ENCODE data around the gene DOK3. TPM values are rescaled to one million over a fixed set of nuclear protein-coding genes. Genes with fewer than 3 reads are reported as not detected.

Gene DOK3
- total RNA-seq, 1 experiment from 2014 or later: 16.4 TPM

GRCh38 chr5:177538876-177539275 is 29.2 kb upstream of the DOK3 start:
- no peak overlapping the region for H3K4me3 Mint-ChIP-seq
- no peaks in the 10 kb centered on the region for H3K4me1 Mint-ChIP-seq
- TF ChIP-seq CTCF (conservative IDR thresholded peaks at IDR 0.05): no peak
- H3K14ac ChIP-seq (ENCODE audit: insufficient read depth, low read length): no peak overlapping the region
- no peaks in the 10 kb centered on the region for H3K23me2 ChIP-seq (ENCODE audit: insufficient read length, low read depth, low read length, poor library complexity, severe bottlenecking)
- H4K8ac ChIP-seq (replicated peaks; ENCODE audit: insufficient read length, low read depth, low read length): no peak overlapping the region
- no peak overlapping the region for H4K5ac ChIP-seq (ENCODE audit: insufficient read length, low read depth, low read length)
- H3K9ac ChIP-seq (ENCODE audit: extremely low read depth, insufficient read length, low read length): no peak overlapping the region
- no peak overlapping the region; a peak in 1 of 7 replicates for H3K27ac Mint-ChIP-seq
- no peak overlapping the region for H3K4me2 ChIP-seq (ENCODE audit: insufficient read depth, insufficient read length, low read length)
- no peak overlapping the region for H3K18ac ChIP-seq (ENCODE audit: insufficient read length, low read depth, low read length)
- H3K56ac ChIP-seq (ENCODE audit: insufficient read length, low read depth, low read length): no peak overlapping the region
- no peak overlapping the region for H4K91ac ChIP-seq (ENCODE audit: insufficient read length, low read depth, low read length)
- no peak overlapping the region for H2BK15ac ChIP-seq (ENCODE audit: low read depth, low read length)
- no peak overlapping the region for H3K23ac ChIP-seq (ENCODE audit: insufficient read length, low read depth, low read length)
- no peak for DNase-seq
- no peak overlapping the region for H3K27ac ChIP-seq (ENCODE audit: insufficient read length, low read depth, low read length)
- no peaks in the 10 kb centered on the region for H3K27me3 Mint-ChIP-seq (ENCODE audit: low read depth)
- no peak overlapping the region for H2AFZ ChIP-seq (ENCODE audit: low read length)
- no peak overlapping the region for H2BK12ac ChIP-seq (ENCODE audit: insufficient read length, low read depth, low read length)
- H4K20me1 ChIP-seq (ENCODE audit: control insufficient read depth, insufficient read depth, insufficient read length): no peaks in the 10 kb centered on the region
- peaks cover 22 to 54% (median 48%) of the 10 kb centered on the region in 3 experiments; a peak in 6 of 7 replicates for H3K36me3 Mint-ChIP-seq (ENCODE audit: insufficient read depth in 1 of 3, low read depth in 3 of 3)
- H3K79me2 ChIP-seq (ENCODE audit: insufficient read depth, low read length): peaks cover 4% of the 10 kb centered on the region; the same call in 1 of the 2 replicates
- no peaks in the 10 kb centered on the region for H3K4me1 ChIP-seq (ENCODE audit: insufficient read depth, low read length)
- no peak overlapping the region for H2BK5ac ChIP-seq (ENCODE audit: insufficient read length, low read length)
- no peak overlapping the region for H3K4ac ChIP-seq (ENCODE audit: low read depth, low read length)
- no peaks in the 10 kb centered on the region for H3K9me3 Mint-ChIP-seq
- H3K79me1 ChIP-seq (ENCODE audit: insufficient read depth, low read depth, low read length, poor library complexity, severe bottlenecking): peaks cover 6% of the 10 kb centered on the region
- H2AK5ac ChIP-seq (ENCODE audit: insufficient read length, low read length): no peak overlapping the region
- no peaks in the 10 kb centered on the region for H3K9me3 ChIP-seq (ENCODE audit: control insufficient read depth, low read depth, low read length)
- no peak overlapping the region for H3T11ph ChIP-seq (ENCODE audit: low read length)
- no peak overlapping the region for H2BK20ac ChIP-seq (ENCODE audit: low read depth, low read length, poor library complexity, severe bottlenecking)
- no CpG with 5 or more reads among the region's 10 CpGs for WGBS (ENCODE audit: extremely low coverage, insufficient read length, low lambda C conversion rate)
- no peaks in the 10 kb centered on the region for H3K27me3 ChIP-seq (ENCODE audit: insufficient read depth, low read length)
- no peak overlapping the region for H2BK120ac ChIP-seq (ENCODE audit: low read depth, low read length, poor library complexity, severe bottlenecking)
